ENCODE data around the gene TENM4. TPM values are rescaled to one million over a fixed set of nuclear protein-coding genes. Genes with fewer than 3 reads are reported as not detected.

TENM4 gene
- total RNA-seq, 1 experiment from 2014 or later, result 0.39 TPM

DNA sequence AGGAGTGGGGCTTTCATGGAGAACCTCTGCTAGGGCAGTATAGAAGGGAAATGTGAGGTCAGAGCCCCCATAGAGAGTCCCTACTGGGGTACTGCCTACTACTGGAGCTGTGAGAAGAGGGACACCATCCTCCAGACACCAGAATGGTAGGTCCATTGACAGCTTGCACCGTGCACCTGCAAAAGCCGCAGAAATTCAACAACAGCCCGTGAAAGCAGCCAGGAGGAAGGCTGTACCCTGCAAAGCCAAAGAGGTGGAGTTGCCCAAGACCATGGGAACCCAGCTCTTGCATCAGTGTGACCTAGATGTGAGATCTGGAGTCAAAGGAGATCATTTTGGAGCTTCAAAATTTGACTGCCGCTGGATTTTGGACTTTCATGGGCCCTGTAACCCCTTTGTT is 245.6 kb downstream of the TENM4 start:
- in situ Hi-C loops (cut with HindIII; ENCODE audit: low pct_unique_long_range_greater_than_20kb, low sequenced_read_pairs) (no loop called here), intact Hi-C loops (cut with micrococcal nuclease; ENCODE audit: unreplicated experiment) (no loop called here)
- H3K27ac ChIP-seq (ENCODE audit: low read length), result no peak overlapping the region
- DNase-seq (ENCODE audit: low read depth, low spot score) (no peak), ATAC-seq (no peak)
- no TSS peak for BruUV-seq (replicated peaks)
- no peaks in the 10 kb centered on the region for H3K9me3 ChIP-seq (ENCODE audit: control insufficient read depth, insufficient read depth, low read depth, low read length)
- POLR2A ChIA-PET, result interaction anchor here (0.6 kb wide), 1 partner anchor 20 kb away, joined by 3 read pairs; no protein-coding TSS in a partner anchor
- no peaks in the 10 kb centered on the region for H3K36me3 ChIP-seq (ENCODE audit: control insufficient read depth, insufficient read depth, low read length)
- CTCF ChIA-PET, result no interaction called here
- no peaks in the 10 kb centered on the region for H3K27me3 ChIP-seq (ENCODE audit: control insufficient read depth, insufficient read depth, low read length)
- H3K4me3 ChIP-seq (ENCODE audit: low read depth in 2 of 2, low read length in 2 of 2), result no peak overlapping the region
- no peaks in the 10 kb centered on the region for H3K4me1 ChIP-seq (ENCODE audit: control insufficient read depth, insufficient read depth, low read length)
- TF ChIP-seq, protein P1, sequence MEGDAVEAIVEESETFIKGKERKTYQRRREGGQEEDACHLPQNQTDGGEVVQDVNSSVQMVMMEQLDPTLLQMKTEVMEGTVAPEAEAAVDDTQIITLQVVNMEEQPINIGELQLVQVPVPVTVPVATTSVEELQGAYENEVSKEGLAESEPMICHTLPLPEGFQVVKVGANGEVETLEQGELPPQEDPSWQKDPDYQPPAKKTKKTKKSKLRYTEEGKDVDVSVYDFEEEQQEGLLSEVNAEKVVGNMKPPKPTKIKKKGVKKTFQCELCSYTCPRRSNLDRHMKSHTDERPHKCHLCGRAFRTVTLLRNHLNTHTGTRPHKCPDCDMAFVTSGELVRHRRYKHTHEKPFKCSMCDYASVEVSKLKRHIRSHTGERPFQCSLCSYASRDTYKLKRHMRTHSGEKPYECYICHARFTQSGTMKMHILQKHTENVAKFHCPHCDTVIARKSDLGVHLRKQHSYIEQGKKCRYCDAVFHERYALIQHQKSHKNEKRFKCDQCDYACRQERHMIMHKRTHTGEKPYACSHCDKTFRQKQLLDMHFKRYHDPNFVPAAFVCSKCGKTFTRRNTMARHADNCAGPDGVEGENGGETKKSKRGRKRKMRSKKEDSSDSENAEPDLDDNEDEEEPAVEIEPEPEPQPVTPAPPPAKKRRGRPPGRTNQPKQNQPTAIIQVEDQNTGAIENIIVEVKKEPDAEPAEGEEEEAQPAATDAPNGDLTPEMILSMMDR (IDR thresholded peaks at IDR 0.05), result no peak
- TF ChIP-seq REST (IDR thresholded peaks at IDR 0.05; ENCODE audit: insufficient read depth in 1 of 2, low read depth in 2 of 2, low read length in 1 of 2) (no peak), TCF7L2 (IDR thresholded peaks at IDR 0.05; ENCODE audit: low read depth, low read length) (no peak), POLR2AphosphoS5 (IDR thresholded peaks at IDR 0.05; ENCODE audit: low read depth, low read length) (no peak), SIN3A (IDR thresholded peaks at IDR 0.05; ENCODE audit: borderline replicate concordance, insufficient read depth, low read depth, low read length) (no peak)

- BruUV-seq (replicated peaks), result no TSS peak
- TF ChIP-seq SIN3A (IDR thresholded peaks at IDR 0.05; ENCODE audit: borderline replicate concordance, insufficient read depth, low read depth, low read length) (no peak), TCF7L2 (IDR thresholded peaks at IDR 0.05; ENCODE audit: low read depth, low read length) (no peak), POLR2AphosphoS5 (IDR thresholded peaks at IDR 0.05; ENCODE audit: low read depth, low read length) (no peak), REST (IDR thresholded peaks at IDR 0.05; ENCODE audit: insufficient read depth in 1 of 2, low read depth in 2 of 2, low read length in 1 of 2) (no peak)
- TF ChIP-seq, protein P1 (IDR thresholded peaks at IDR 0.05), result no peak
- ATAC-seq (no peak), DNase-seq (ENCODE audit: low read depth, low spot score) (no peak)
- in situ Hi-C loops (cut with HindIII; ENCODE audit: low pct_unique_long_range_greater_than_20kb, low sequenced_read_pairs) (no loop called here), intact Hi-C loops (cut with micrococcal nuclease; ENCODE audit: unreplicated experiment) (no loop called here)
- H3K9me3 ChIP-seq (ENCODE audit: control insufficient read depth, insufficient read depth, low read depth, low read length), result no peaks in the 10 kb centered on the region
- no peaks in the 10 kb centered on the region for H3K27me3 ChIP-seq (ENCODE audit: control insufficient read depth, insufficient read depth, low read length)
- ChIA-PET POLR2A (no interaction called here), CTCF (no interaction called here)
- H3K36me3 ChIP-seq (ENCODE audit: control insufficient read depth, insufficient read depth, low read length), result no peaks in the 10 kb centered on the region
- no peaks in the 10 kb centered on the region for H3K4me1 ChIP-seq (ENCODE audit: control insufficient read depth, insufficient read depth, low read length)
- H3K27ac ChIP-seq (ENCODE audit: low read length), result no peak overlapping the region
- H3K4me3 ChIP-seq (ENCODE audit: low read depth in 2 of 2, low read length in 2 of 2), result no peak overlapping the region
Observed at GRCh38 chr11:79193663-79194310, 247.0 kb downstream of the TENM4 start.
